Measurements from ENCODE around the gene PRR33. TPM values are rescaled to one million over a fixed set of nuclear protein-coding genes. Genes with fewer than 3 reads are reported as not detected.
A peak's percentile ranks its signal among the peaks of the same experiment; 100 is the strongest.

The PRR33 gene
- total RNA-seq, 2 experiments from 2014 or later = not detected

GRCh38 chr11:1924646-1925372 lies 33.1 kb upstream of the PRR33 start:
- no peak overlapping the region for H3K4me3 Mint-ChIP-seq
- Histone ChIP-seq H3K4me3 (ENCODE audit: low read length) (no peak overlapping the region), H3K27me3 (ENCODE audit: control insufficient read depth in 1 of 2, insufficient read depth in 2 of 2, low read length in 2 of 2) (no peaks in the 10 kb centered on the region), H3K9me3 (ENCODE audit: control insufficient read depth in 1 of 2, insufficient read depth in 1 of 2, low read length in 2 of 2) (no peaks in the 10 kb centered on the region), H3K36me3 (ENCODE audit: insufficient read depth, low read length) (no peaks in the 10 kb centered on the region), H3K27ac (ENCODE audit: low read depth in 1 of 2, low read length in 2 of 2) (no peak overlapping the region), H3K4me1 (ENCODE audit: insufficient read depth, low read length) (peaks cover 8% of the 10 kb centered on the region)
- intact Hi-C loops (cut with DNase I, micrococcal nuclease) = no loop called here
- no peaks in the 10 kb centered on the region for H3K36me3 Mint-ChIP-seq (ENCODE audit: low read depth)
- DNase-seq = peak in 1 of 14 experiments; percentile 14
- H3K4me1 Mint-ChIP-seq (ENCODE audit: low read depth) = peaks cover 7% of the 10 kb centered on the region
- no peaks in the 10 kb centered on the region for H3K9me3 Mint-ChIP-seq
- ChIA-PET POLR2A (no interaction called here), CTCF (no interaction called here)
- no peak for ATAC-seq (ENCODE audit: poor library complexity)
- H3K27me3 Mint-ChIP-seq = peaks cover 6% of the 10 kb centered on the region
- H3K27ac Mint-ChIP-seq = no peak overlapping the region
- TF ChIP-seq, protein P1, sequence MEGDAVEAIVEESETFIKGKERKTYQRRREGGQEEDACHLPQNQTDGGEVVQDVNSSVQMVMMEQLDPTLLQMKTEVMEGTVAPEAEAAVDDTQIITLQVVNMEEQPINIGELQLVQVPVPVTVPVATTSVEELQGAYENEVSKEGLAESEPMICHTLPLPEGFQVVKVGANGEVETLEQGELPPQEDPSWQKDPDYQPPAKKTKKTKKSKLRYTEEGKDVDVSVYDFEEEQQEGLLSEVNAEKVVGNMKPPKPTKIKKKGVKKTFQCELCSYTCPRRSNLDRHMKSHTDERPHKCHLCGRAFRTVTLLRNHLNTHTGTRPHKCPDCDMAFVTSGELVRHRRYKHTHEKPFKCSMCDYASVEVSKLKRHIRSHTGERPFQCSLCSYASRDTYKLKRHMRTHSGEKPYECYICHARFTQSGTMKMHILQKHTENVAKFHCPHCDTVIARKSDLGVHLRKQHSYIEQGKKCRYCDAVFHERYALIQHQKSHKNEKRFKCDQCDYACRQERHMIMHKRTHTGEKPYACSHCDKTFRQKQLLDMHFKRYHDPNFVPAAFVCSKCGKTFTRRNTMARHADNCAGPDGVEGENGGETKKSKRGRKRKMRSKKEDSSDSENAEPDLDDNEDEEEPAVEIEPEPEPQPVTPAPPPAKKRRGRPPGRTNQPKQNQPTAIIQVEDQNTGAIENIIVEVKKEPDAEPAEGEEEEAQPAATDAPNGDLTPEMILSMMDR (IDR thresholded peaks at IDR 0.05) = no peak

DNA sequence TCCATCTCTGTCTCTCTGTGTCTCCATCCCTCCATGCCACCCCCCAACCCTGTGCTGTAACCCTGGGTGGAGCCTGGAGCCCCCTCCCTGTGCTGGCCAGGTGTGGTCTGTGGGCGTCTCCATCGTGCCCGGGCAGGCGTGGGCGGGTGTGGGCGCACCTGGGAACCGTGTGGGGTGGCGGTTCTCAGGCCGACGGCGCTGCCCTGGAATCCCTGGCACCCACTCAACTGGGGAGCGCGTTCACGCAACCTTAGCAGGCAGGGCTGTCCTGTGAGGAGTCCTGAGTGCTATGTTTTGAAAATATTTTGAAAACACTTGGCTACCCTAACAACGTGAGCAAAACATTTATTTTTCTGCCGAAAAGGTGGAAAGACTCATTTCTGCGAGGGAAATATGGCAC lies 32.5 kb upstream of the PRR33 start:
- Mint-ChIP-seq H3K9me3 (no peaks in the 10 kb centered on the region), H3K27ac (no peak overlapping the region), H3K27me3 (peaks cover 6% of the 10 kb centered on the region), H3K4me3 (no peak overlapping the region), H3K4me1 (ENCODE audit: low read depth) (peaks cover 7% of the 10 kb centered on the region), H3K36me3 (ENCODE audit: low read depth) (no peaks in the 10 kb centered on the region)
- ATAC-seq (ENCODE audit: poor library complexity) (no peak), DNase-seq (peak in 1 of 14 experiments; percentile 11)
- intact Hi-C loops (cut with DNase I, micrococcal nuclease) = no loop called here
- no peaks in the 10 kb centered on the region for H3K27me3 ChIP-seq (ENCODE audit: control insufficient read depth in 1 of 2, insufficient read depth in 2 of 2, low read length in 2 of 2)
- TF ChIP-seq, protein P1 (IDR thresholded peaks at IDR 0.05) = no peak
- no peak overlapping the region for H3K27ac ChIP-seq (ENCODE audit: low read depth in 1 of 2, low read length in 2 of 2)
- no peak overlapping the region for H3K4me3 ChIP-seq (ENCODE audit: low read length)
- no peaks in the 10 kb centered on the region for H3K36me3 ChIP-seq (ENCODE audit: insufficient read depth, low read length)
- ChIA-PET CTCF (no interaction called here), POLR2A (no interaction called here)
- H3K4me1 ChIP-seq (ENCODE audit: insufficient read depth, low read length) = peaks cover 8% of the 10 kb centered on the region
- H3K9me3 ChIP-seq (ENCODE audit: control insufficient read depth in 1 of 2, insufficient read depth in 1 of 2, low read length in 2 of 2) = no peaks in the 10 kb centered on the region

GRCh38 chr11:1923201-1923956 lies 31.7 kb upstream of the PRR33 start:
- no peak for DNase-seq
- H3K36me3 ChIP-seq (ENCODE audit: insufficient read depth, low read length) = no peaks in the 10 kb centered on the region
- Mint-ChIP-seq H3K9me3 (no peaks in the 10 kb centered on the region), H3K27me3 (peaks cover 6% of the 10 kb centered on the region), H3K4me1 (ENCODE audit: low read depth) (peaks cover 7% of the 10 kb centered on the region), H3K4me3 (no peak overlapping the region), H3K36me3 (ENCODE audit: low read depth) (no peaks in the 10 kb centered on the region), H3K27ac (no peak overlapping the region)
- TF ChIP-seq, protein P1 (IDR thresholded peaks at IDR 0.05) = no peak
- ChIA-PET POLR2A (no interaction called here), CTCF (no interaction called here)
- H3K27me3 ChIP-seq (ENCODE audit: control insufficient read depth in 1 of 2, insufficient read depth in 2 of 2, low read length in 2 of 2) = no peaks in the 10 kb centered on the region
- H3K9me3 ChIP-seq (ENCODE audit: control insufficient read depth in 1 of 2, insufficient read depth in 1 of 2, low read length in 2 of 2) = no peaks in the 10 kb centered on the region
- H3K4me3 ChIP-seq (ENCODE audit: low read length) = no peak overlapping the region
- intact Hi-C loops (cut with DNase I, micrococcal nuclease) = no loop called here
- ATAC-seq (ENCODE audit: poor library complexity) = no peak
- H3K4me1 ChIP-seq (ENCODE audit: insufficient read depth, low read length) = peaks cover 11% of the 10 kb centered on the region
- no peak overlapping the region for H3K27ac ChIP-seq (ENCODE audit: low read depth in 1 of 2, low read length in 2 of 2)

Data from CD4-positive, alpha-beta T cell (primary cell).